Common myeloid progenitor, CD34-positive (primary cell): ENCODE data around the gene TMPRSS6.

Source experiments
- CTCF ChIA-PET: fragments of 350-600 bp; sonication (Branson Sonifier 250); formaldehyde crosslinking; loops from one replicate; lab custom pipeline; 2021; ENCODE audit warnings: antibody characterized with exemption; lab: Charles Lee
- POLR2A ChIA-PET: fragments of 350-600 bp; sonication (Branson Sonifier 250); formaldehyde crosslinking; loops from one replicate; lab custom pipeline; 2021; ENCODE audit warnings: antibody characterized with exemption; lab: Charles Lee
- DNase-seq, 3 donors: peaks; one replicate each; pipeline versions ENCODE4 v3.0.0 to v3.0.0-alpha.2; 2013
- H3K27ac ChIP-seq, 2 experiments: 1 replicate in 1 of 2; 2 replicates in 1 of 2; pipeline ENCODE4 v1.7.0; 2013; ENCODE audit warnings: inconsistent platforms in 2 of 2, low read length in 2 of 2, mild to moderate bottlenecking in 2 of 2, low read depth in 1 of 2, moderate library complexity in 1 of 2; ENCODE audit not compliant: severe bottlenecking in 2 of 2, insufficient read depth in 1 of 2, poor library complexity in 1 of 2
- H3K27me3 ChIP-seq, 5 experiments: replicated peaks in 2 of 5; 1 replicate in 3 of 5; 2 replicates in 2 of 5; pipeline versions ENCODE4 v1.6.1 to v1.7.0; 2013; ENCODE audit warnings: low read length in 4 of 5, mild to moderate bottlenecking in 2 of 5, moderate library complexity in 2 of 5, inconsistent platforms in 1 of 5; ENCODE audit not compliant: insufficient read depth in 5 of 5, control insufficient read depth in 4 of 5
- H3K36me3 ChIP-seq, 4 experiments: 1 replicate in 2 of 4; 2 replicates in 2 of 4; pipeline versions ENCODE4 v1.6.1 to v1.7.0; 2013; ENCODE audit warnings: low read length in 3 of 4, control low read depth in 1 of 4, mild to moderate bottlenecking in 1 of 4; ENCODE audit not compliant: control insufficient read depth in 4 of 4, insufficient read depth in 4 of 4
- H3K4me1 ChIP-seq, 4 experiments: 1 replicate in 3 of 4; 2 replicates in 1 of 4; pipeline versions ENCODE4 v1.6.1 to v1.7.1; 2013; ENCODE audit warnings: low read length in 3 of 4, mild to moderate bottlenecking in 3 of 4, control low read depth in 1 of 4, inconsistent platforms in 1 of 4, moderate library complexity in 1 of 4; ENCODE audit not compliant: control insufficient read depth in 4 of 4, insufficient read depth in 4 of 4; ENCODE audit errors: control extremely low read depth in 1 of 4
- H3K4me3 ChIP-seq, 7 experiments: 1 replicate in 4 of 7; 2 replicates in 3 of 7; pipeline versions ENCODE4 v1.5.1 to v1.7.0; 2013; ENCODE audit warnings: mild to moderate bottlenecking in 7 of 7, low read length in 6 of 7, moderate library complexity in 6 of 7, inconsistent platforms in 2 of 7, low read depth in 2 of 7, control low read depth in 1 of 7; ENCODE audit not compliant: insufficient read depth in 4 of 7, control insufficient read depth in 1 of 7; ENCODE audit errors: extremely low read depth in 1 of 7
- H3K9me3 ChIP-seq, 5 experiments: 1 replicate in 4 of 5; 2 replicates in 1 of 5; pipeline versions ENCODE4 v1.6.1 to v1.7.1; 2013; ENCODE audit warnings: low read length in 4 of 5, mild to moderate bottlenecking in 2 of 5, inconsistent platforms in 1 of 5, low read depth in 1 of 5, moderate library complexity in 1 of 5; ENCODE audit not compliant: control insufficient read depth in 4 of 5, insufficient read depth in 2 of 5; ENCODE audit errors: control extremely low read depth in 1 of 5
- WGBS: methylation state at CpG from one replicate; pipeline ENCODE4 v1.1.5; 2013; ENCODE audit not compliant: insufficient coverage; 5-methylcytosine and 5-hydroxymethylcytosine counted together

TMPRSS6 gene

DNA sequence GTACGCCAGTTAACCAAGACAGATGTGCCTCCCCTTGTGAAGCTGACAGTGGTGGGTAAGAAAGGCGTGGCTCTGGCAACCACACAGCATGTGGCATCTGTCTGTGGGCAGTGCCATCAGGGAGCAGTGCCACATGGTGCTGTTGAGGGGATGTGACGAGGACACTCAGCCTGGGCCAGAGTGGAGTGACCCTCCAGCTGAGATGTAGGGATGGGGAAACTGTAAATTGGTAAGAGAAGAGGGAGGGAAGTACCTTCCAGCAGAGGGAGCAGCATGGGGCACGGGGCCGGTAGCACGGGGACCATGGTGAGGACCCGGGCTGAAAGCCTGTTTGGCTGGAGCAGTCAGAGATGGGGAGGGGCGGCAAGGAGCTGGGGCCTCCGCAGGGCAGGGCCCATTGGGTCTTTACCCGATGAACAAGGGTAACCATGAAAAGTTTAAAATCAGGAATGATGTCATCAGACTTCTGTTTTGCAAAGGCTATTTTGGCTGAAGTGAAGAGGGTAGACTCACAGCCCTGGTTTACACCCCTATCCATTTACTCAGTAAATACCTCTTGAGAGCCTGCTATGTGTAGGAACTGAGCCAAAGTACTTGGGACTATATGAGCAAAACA lies 10.4 kb downstream of the TMPRSS6 start:
- Histone ChIP-seq H3K27me3 (peaks cover 0 to 39% (median 7%) of the 10 kb centered on the region in 5 experiments), H3K36me3 (no peaks in the 10 kb centered on the region), H3K27ac (no peak overlapping the region), H3K4me1 (no peaks in the 10 kb centered on the region), H3K4me3 (no peak overlapping the region), H3K9me3 (no peaks in the 10 kb centered on the region)
- POLR2A ChIA-PET: no interaction called here
- WGBS: 47% methylated on average over 9 of the region's 10 CpGs
- CTCF ChIA-PET: interaction anchor here (0.7 to 1.7 kb wide), 3 partner anchors 9 to 92 kb away, joined by 3 to 5 read pairs (median 3); no protein-coding TSS in a partner anchor
- peak; percentile 19 to 47 (median 32) for DNase-seq

DNA sequence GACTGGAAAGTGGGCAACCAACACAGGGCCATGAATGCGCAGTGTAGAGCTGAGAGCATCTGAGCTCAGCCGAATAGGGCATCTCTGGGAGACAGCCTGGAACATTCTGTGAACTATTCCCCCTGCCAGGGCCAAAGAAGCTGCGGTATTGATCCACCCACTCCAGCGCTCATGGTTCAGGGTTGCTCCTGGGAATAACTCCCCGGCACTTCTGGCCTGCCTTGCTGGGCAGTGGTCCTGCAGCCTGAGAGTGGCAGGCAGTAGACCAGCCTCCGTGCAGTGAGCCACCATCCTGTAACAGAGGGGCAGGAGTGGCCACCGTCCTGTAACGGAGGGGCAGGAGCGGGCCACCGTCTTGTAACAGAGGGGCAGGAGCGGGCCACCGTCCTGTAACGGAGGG lies 12.2 kb downstream of the TMPRSS6 start:
- Histone ChIP-seq H3K36me3 (no peaks in the 10 kb centered on the region), H3K27me3 (peaks cover 0 to 39% (median 5%) of the 10 kb centered on the region in 5 experiments), H3K9me3 (no peaks in the 10 kb centered on the region), H3K4me1 (no peaks in the 10 kb centered on the region), H3K4me3 (no peak overlapping the region), H3K27ac (no peak overlapping the region)
- POLR2A ChIA-PET: no interaction called here
- no peak for DNase-seq
- WGBS: 71% methylated on average over 13 of the region's 13 CpGs
- CTCF ChIA-PET: interaction anchor here (0.9 to 1.0 kb wide), 2 partner anchors 10 to 100 kb away, joined by 3 read pairs; no protein-coding TSS in a partner anchor

DNA sequence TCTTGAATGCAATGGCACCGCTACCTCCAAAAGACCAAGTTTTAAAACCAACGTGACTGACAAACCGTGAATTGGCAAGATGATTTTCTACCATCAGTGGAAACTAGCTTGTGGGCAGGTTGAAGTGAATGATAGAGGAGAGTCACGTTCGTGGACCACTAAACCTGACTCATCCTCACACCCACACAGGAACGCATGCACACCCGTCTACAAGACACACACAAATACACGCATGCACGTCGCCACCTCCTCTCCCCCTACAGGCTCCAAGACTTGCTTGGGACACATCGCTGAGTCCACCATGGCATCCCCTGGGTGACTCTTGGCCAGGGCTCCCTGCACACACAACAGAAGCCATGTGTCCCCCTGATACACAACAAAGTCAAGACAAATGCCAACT lies 14.4 kb downstream of the TMPRSS6 start:
- POLR2A ChIA-PET: no interaction called here
- H3K27ac ChIP-seq: no peak overlapping the region
- peaks cover 0 to 39% (median 5%) of the 10 kb centered on the region in 5 experiments for H3K27me3 ChIP-seq
- H3K36me3 ChIP-seq: no peaks in the 10 kb centered on the region
- WGBS: 85% methylated on average over 11 of the region's 11 CpGs
- no peaks in the 10 kb centered on the region for H3K9me3 ChIP-seq
- CTCF ChIA-PET: interaction anchor here (1.0 kb wide), 1 partner anchor 25 kb away, joined by 4 read pairs; no protein-coding TSS in a partner anchor
- H3K4me3 ChIP-seq: no peak overlapping the region
- no peak for DNase-seq
- H3K4me1 ChIP-seq: no peaks in the 10 kb centered on the region

DNA sequence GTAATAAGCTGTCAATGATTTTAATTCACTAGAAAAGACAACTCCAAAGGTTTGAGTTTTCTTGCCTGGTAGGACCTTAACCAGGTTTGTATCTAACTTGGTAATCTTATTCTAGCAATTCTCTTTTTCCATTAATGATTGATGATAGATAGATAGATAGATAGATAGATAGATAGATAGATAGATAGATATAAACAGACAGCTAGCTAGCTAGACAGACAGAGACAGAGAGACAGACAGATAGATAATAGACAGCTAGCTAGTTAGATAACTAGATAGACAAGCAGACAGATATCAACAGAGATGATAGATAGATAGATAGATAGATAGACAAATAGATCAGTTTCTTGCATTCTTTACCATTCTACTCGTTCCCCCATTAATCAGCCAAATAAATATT lies 15.3 kb downstream of the TMPRSS6 start:
- Histone ChIP-seq H3K27ac (no peak overlapping the region), H3K4me3 (no peak overlapping the region), H3K9me3 (no peaks in the 10 kb centered on the region), H3K4me1 (no peaks in the 10 kb centered on the region), H3K36me3 (no peaks in the 10 kb centered on the region), H3K27me3 (peaks cover 0 to 39% (median 5%) of the 10 kb centered on the region in 5 experiments)
- CTCF ChIA-PET: interaction anchor here (0.8 kb wide), 1 partner anchor 10 kb away, joined by 4 read pairs; no protein-coding TSS in a partner anchor
- DNase-seq: no peak
- no CpG with 5 or more reads among the region's 1 CpG for WGBS
- POLR2A ChIA-PET: no interaction called here

DNA sequence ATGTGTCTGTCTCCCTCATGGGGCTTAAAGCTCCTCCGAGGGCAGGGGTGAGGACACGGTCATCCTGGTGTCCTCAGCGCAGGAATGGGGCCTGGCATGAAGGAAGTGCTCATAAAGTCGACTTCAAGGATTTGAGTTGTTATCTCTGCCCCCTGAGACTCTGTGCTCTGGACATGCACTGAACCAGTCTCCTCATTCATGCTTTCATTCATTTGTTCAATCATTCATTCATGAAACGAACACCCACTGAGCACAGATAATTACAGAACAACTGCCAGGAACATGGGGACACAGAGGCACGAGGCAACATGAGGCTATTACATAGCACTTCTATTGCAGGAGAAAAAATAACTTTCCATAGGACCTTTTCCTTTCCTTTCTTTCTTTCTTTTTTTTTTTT lies 16.5 kb downstream of the TMPRSS6 start:
- H3K4me1 ChIP-seq: no peaks in the 10 kb centered on the region
- H3K27ac ChIP-seq: no peak overlapping the region
- H3K27me3 ChIP-seq: peaks cover 0 to 31% (median 4%) of the 10 kb centered on the region in 5 experiments
- no peak overlapping the region for H3K4me3 ChIP-seq
- 79% methylated on average over 5 of the region's 6 CpGs for WGBS
- no peak for DNase-seq
- ChIA-PET CTCF (interaction anchor here (1.1 kb wide), 1 partner anchor 13 kb away, joined by 3 read pairs; no protein-coding TSS in a partner anchor), POLR2A (no interaction called here)
- no peaks in the 10 kb centered on the region for H3K9me3 ChIP-seq
- H3K36me3 ChIP-seq: no peaks in the 10 kb centered on the region

DNA sequence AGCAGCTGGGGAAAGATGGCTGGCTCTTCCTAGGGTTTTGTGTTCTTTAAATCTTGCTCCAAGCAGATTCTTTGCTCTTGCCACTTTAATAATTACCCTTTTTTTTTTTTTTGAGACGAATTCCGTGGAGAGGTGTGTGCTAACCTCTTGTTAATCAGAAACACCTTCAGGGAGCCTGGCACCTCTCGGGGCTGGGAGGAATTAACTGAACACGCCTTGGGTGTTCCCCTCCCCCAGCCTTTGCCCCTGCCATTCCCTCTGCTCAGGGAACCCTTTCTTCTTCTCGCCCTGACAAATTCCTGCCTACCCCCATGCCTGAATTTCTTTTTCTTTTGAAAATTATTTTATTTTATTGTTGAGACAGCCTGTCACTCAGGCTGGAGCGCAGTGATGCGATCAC lies 17.5 kb downstream of the TMPRSS6 start:
- POLR2A ChIA-PET: no interaction called here
- WGBS: 95% methylated on average over 6 of the region's 7 CpGs
- H3K27me3 ChIP-seq: peaks cover 0 to 27% (median 7%) of the 10 kb centered on the region in 5 experiments

More for the DNA sequence above, 17.5 kb downstream of the TMPRSS6 start:
- no peak for DNase-seq
- no peaks in the 10 kb centered on the region for H3K4me1 ChIP-seq
- CTCF ChIA-PET: interaction anchor here (0.6 to 1.1 kb wide), 3 partner anchors 14 to 69 kb away, joined by 3 to 4 read pairs (median 4); no protein-coding TSS in a partner anchor
- H3K27ac ChIP-seq: no peak overlapping the region
- H3K36me3 ChIP-seq: no peaks in the 10 kb centered on the region
- no peak overlapping the region for H3K4me3 ChIP-seq
- H3K9me3 ChIP-seq: no peaks in the 10 kb centered on the region
